Mesendoderm (in vitro differentiated cells): ENCODE results near the gene DNMT3A.

ENCODE experiments used
- DNase-seq: peaks from one replicate; pipeline ENCODE4 v3.0.0; 2013
- H2AK5ac ChIP-seq: 2 replicates; pipeline ENCODE4 v1.6.1; 2013; ENCODE audit warnings: low read length, inconsistent platforms
- H2BK120ac ChIP-seq: 2 replicates; pipeline ENCODE4 v1.6.1; 2013; ENCODE audit warnings: low read depth, mild to moderate bottlenecking, low read length, moderate library complexity, mixed read lengths
- H2BK15ac ChIP-seq: replicated peaks from 2 replicates; pipeline ENCODE4 v1.6.1; 2013; ENCODE audit warnings: low read depth, mild to moderate bottlenecking, moderate library complexity
- H2BK5ac ChIP-seq: 2 replicates; pipeline ENCODE4 v1.6.1; 2013; ENCODE audit warnings: low read length, inconsistent platforms
- H3K18ac ChIP-seq: 2 replicates; pipeline ENCODE4 v1.6.1; 2013; ENCODE audit warnings: mild to moderate bottlenecking, low read length, mixed read lengths
- H3K23ac ChIP-seq: one replicate; pipeline ENCODE4 v1.6.1; 2013; ENCODE audit warnings: low read length
- H3K27ac ChIP-seq: 2 replicates; pipeline ENCODE4 v1.5.1; 2013; ENCODE audit warnings: low read depth, mild to moderate bottlenecking, inconsistent platforms, low read length, moderate library complexity
- H3K27me3 ChIP-seq: 2 replicates; pipeline ENCODE4 v1.6.1; 2013; ENCODE audit warnings: low read length, control low read depth, mild to moderate bottlenecking, inconsistent platforms; ENCODE audit not compliant: insufficient read depth, poor library complexity
- H3K36me3 ChIP-seq: 2 replicates; pipeline ENCODE4 v1.6.1; 2013; ENCODE audit warnings: low read length, inconsistent platforms; ENCODE audit not compliant: control insufficient read depth, insufficient read depth
- H3K4ac ChIP-seq: one replicate; pipeline ENCODE4 v1.6.1; 2013; ENCODE audit warnings: low read depth, mild to moderate bottlenecking, low read length, moderate library complexity
- H3K4me1 ChIP-seq: 2 replicates; pipeline ENCODE4 v1.6.1; 2013; ENCODE audit warnings: low read depth, low read length, inconsistent platforms; ENCODE audit not compliant: control insufficient read depth
- H3K4me2 ChIP-seq: 2 replicates; pipeline ENCODE4 v1.6.1; 2013; ENCODE audit warnings: low read length
- H3K4me3 ChIP-seq: 2 replicates; pipeline ENCODE4 v1.5.1; 2013; ENCODE audit warnings: mild to moderate bottlenecking, low read length
- H3K56ac ChIP-seq: one replicate; pipeline ENCODE4 v1.6.1; 2013; ENCODE audit warnings: low read length
- H3K79me1 ChIP-seq: 2 replicates; pipeline ENCODE4 v1.6.1; 2013; ENCODE audit warnings: low read length, inconsistent platforms
- H3K79me2 ChIP-seq: 2 replicates; pipeline ENCODE4 v1.6.1; 2013; ENCODE audit warnings: mild to moderate bottlenecking, low read length; ENCODE audit not compliant: control insufficient read depth, insufficient read depth
- H3K9ac ChIP-seq: 2 replicates; pipeline ENCODE4 v1.6.1; 2013; ENCODE audit warnings: low read length, inconsistent platforms
- H4K5ac ChIP-seq: one replicate; pipeline ENCODE4 v1.6.1; 2013; ENCODE audit warnings: low read length
- H4K8ac ChIP-seq: one replicate; pipeline ENCODE4 v1.6.1; 2013; ENCODE audit warnings: low read depth, mild to moderate bottlenecking, control low read depth, low read length, moderate library complexity
- WGBS: extraction: QIAGEN DNeasy Blood & Tissue Kit; methylation state at CpG from one replicate; pipeline ENCODE4 v1.1.7; 2013; ENCODE audit warnings: low lambda C conversion rate, missing lambda C conversion rate; ENCODE audit not compliant: insufficient coverage; ENCODE audit errors: extremely low coverage; 5-methylcytosine and 5-hydroxymethylcytosine counted together

Gene DNMT3A

GRCh38 chr2:25324251-25324650 is 17.5 kb downstream of the DNMT3A start:
- H4K5ac ChIP-seq: no peak overlapping the region
- no peak overlapping the region for H2BK120ac ChIP-seq
- no peaks in the 10 kb centered on the region for H3K79me2 ChIP-seq
- no peaks in the 10 kb centered on the region for H3K79me1 ChIP-seq
- H2BK15ac ChIP-seq: no peak overlapping the region
- no peaks in the 10 kb centered on the region for H3K36me3 ChIP-seq
- H3K4me3 ChIP-seq: no peak overlapping the region
- H3K23ac ChIP-seq: no peak overlapping the region
- no peak for DNase-seq
- no peak overlapping the region for H3K4me2 ChIP-seq
- no peak overlapping the region for H2BK5ac ChIP-seq
- no peak overlapping the region for H3K18ac ChIP-seq
- H3K27me3 ChIP-seq: no peaks in the 10 kb centered on the region
- no peaks in the 10 kb centered on the region for H3K4me1 ChIP-seq
- H3K27ac ChIP-seq: no peak overlapping the region
- no peak overlapping the region for H3K56ac ChIP-seq
- no CpG with 5 or more reads among the region's 4 CpGs for WGBS
- no peak overlapping the region for H2AK5ac ChIP-seq
- H3K4ac ChIP-seq: no peak overlapping the region
- no peak overlapping the region for H4K8ac ChIP-seq
- no peak overlapping the region for H3K9ac ChIP-seq

- H3K79me2 ChIP-seq: no peaks in the 10 kb centered on the region
- no peak overlapping the region for H3K23ac ChIP-seq
- no peak for DNase-seq
- H3K27ac ChIP-seq: no peak overlapping the region
- H4K8ac ChIP-seq: no peak overlapping the region
- no peak overlapping the region for H2BK5ac ChIP-seq
- H3K4ac ChIP-seq: no peak overlapping the region
- no peak overlapping the region for H2BK15ac ChIP-seq
- H3K18ac ChIP-seq: no peak overlapping the region
- no peaks in the 10 kb centered on the region for H3K4me1 ChIP-seq
- no peak overlapping the region for H2AK5ac ChIP-seq
- no peak overlapping the region for H3K56ac ChIP-seq
- H3K4me3 ChIP-seq: no peak overlapping the region
- H3K36me3 ChIP-seq: no peaks in the 10 kb centered on the region
- no peaks in the 10 kb centered on the region for H3K79me1 ChIP-seq
- H4K5ac ChIP-seq: no peak overlapping the region
- no peak overlapping the region for H3K4me2 ChIP-seq
- H2BK120ac ChIP-seq: no peak overlapping the region
- WGBS: no CpG with 5 or more reads among the region's 8 CpGs
- no peaks in the 10 kb centered on the region for H3K27me3 ChIP-seq
- no peak overlapping the region for H3K9ac ChIP-seq
These were observed 18.0 kb downstream of the DNMT3A start for GRCh38 chr2:25323610-25324189.

- Histone ChIP-seq H3K4me3 (no peak overlapping the region), H2BK120ac (no peak overlapping the region), H3K23ac (no peak overlapping the region), H3K4me1 (no peaks in the 10 kb centered on the region), H2BK15ac (no peak overlapping the region), H3K79me1 (no peaks in the 10 kb centered on the region), H2AK5ac (no peak overlapping the region), H4K5ac (no peak overlapping the region), H4K8ac (no peak overlapping the region), H3K4me2 (no peak overlapping the region), H3K9ac (no peak overlapping the region), H3K27ac (no peak overlapping the region), H2BK5ac (no peak overlapping the region), H3K18ac (no peak overlapping the region), H3K79me2 (no peaks in the 10 kb centered on the region), H3K56ac (no peak overlapping the region), H3K36me3 (no peaks in the 10 kb centered on the region), H3K27me3 (no peaks in the 10 kb centered on the region), H3K4ac (no peak overlapping the region)
- no CpG with 5 or more reads among the region's 13 CpGs for WGBS
- DNase-seq: peak; percentile 88
These were observed 18.6 kb downstream of the DNMT3A start for GRCh38 chr2:25323042-25323514.

GRCh38 chr2:25322312-25322711 is 19.4 kb downstream of the DNMT3A start:
- no peaks in the 10 kb centered on the region for H3K36me3 ChIP-seq
- no peaks in the 10 kb centered on the region for H3K4me1 ChIP-seq
- H2AK5ac ChIP-seq: no peak overlapping the region
- H3K56ac ChIP-seq: no peak overlapping the region
- no CpG with 5 or more reads among the region's 9 CpGs for whole genome bisulfite sequencing
- H2BK5ac ChIP-seq: no peak overlapping the region
- no peak overlapping the region for H3K4me2 ChIP-seq
- H4K5ac ChIP-seq: no peak overlapping the region
- no peaks in the 10 kb centered on the region for H3K79me2 ChIP-seq
- H3K27ac ChIP-seq: no peak overlapping the region
- H3K4me3 ChIP-seq: no peak overlapping the region
- no peak overlapping the region for H3K9ac ChIP-seq
- H2BK120ac ChIP-seq: no peak overlapping the region
- H3K4ac ChIP-seq: no peak overlapping the region
- H3K18ac ChIP-seq: no peak overlapping the region
- H3K79me1 ChIP-seq: no peaks in the 10 kb centered on the region
- DNase-seq: no peak
- no peak overlapping the region for H4K8ac ChIP-seq
- H3K23ac ChIP-seq: no peak overlapping the region
- no peaks in the 10 kb centered on the region for H3K27me3 ChIP-seq
- H2BK15ac ChIP-seq: no peak overlapping the region

- H2AK5ac ChIP-seq: no peak overlapping the region
- H3K36me3 ChIP-seq: no peaks in the 10 kb centered on the region
- H3K56ac ChIP-seq: no peak overlapping the region
- H3K4me2 ChIP-seq: no peak overlapping the region
- H3K79me2 ChIP-seq: no peaks in the 10 kb centered on the region
- no peak overlapping the region for H2BK5ac ChIP-seq
- peaks cover 1% of the 10 kb centered on the region for H3K4me1 ChIP-seq
- no peak overlapping the region for H2BK120ac ChIP-seq
- no peak overlapping the region for H4K8ac ChIP-seq
- no peak overlapping the region for H3K27ac ChIP-seq
- no peaks in the 10 kb centered on the region for H3K79me1 ChIP-seq
- H3K23ac ChIP-seq: no peak overlapping the region
- no peak overlapping the region for H4K5ac ChIP-seq
- no peaks in the 10 kb centered on the region for H3K27me3 ChIP-seq
- DNase-seq: no peak
- no CpG with 5 or more reads among the region's 3 CpGs for WGBS
- no peak overlapping the region for H3K9ac ChIP-seq
- H3K4ac ChIP-seq: no peak overlapping the region
- H3K4me3 ChIP-seq: no peak overlapping the region
- H3K18ac ChIP-seq: no peak overlapping the region
- H2BK15ac ChIP-seq: no peak overlapping the region
These were observed 21.6 kb downstream of the DNMT3A start for GRCh38 chr2:25320077-25320476.

GRCh38 chr2:25316101-25316500 is 25.6 kb downstream of the DNMT3A start:
- no peak overlapping the region for H2BK15ac ChIP-seq
- H3K18ac ChIP-seq: no peak overlapping the region
- H3K9ac ChIP-seq: no peak overlapping the region
- H3K36me3 ChIP-seq: no peaks in the 10 kb centered on the region
- H2BK5ac ChIP-seq: no peak overlapping the region
- no peak for DNase-seq
- H3K4me2 ChIP-seq: no peak overlapping the region
- H4K8ac ChIP-seq: no peak overlapping the region
- H3K79me2 ChIP-seq: no peaks in the 10 kb centered on the region
- H2AK5ac ChIP-seq: no peak overlapping the region
- no peak overlapping the region for H3K23ac ChIP-seq
- no peaks in the 10 kb centered on the region for H3K27me3 ChIP-seq
- no peak overlapping the region for H2BK120ac ChIP-seq
- WGBS: no CpG with 5 or more reads among the region's 8 CpGs
- H3K27ac ChIP-seq: no peak overlapping the region
- H3K4ac ChIP-seq: no peak overlapping the region
- no peaks in the 10 kb centered on the region for H3K79me1 ChIP-seq
- H3K56ac ChIP-seq: no peak overlapping the region
- peaks cover 18% of the 10 kb centered on the region for H3K4me1 ChIP-seq
- no peak overlapping the region for H4K5ac ChIP-seq
- H3K4me3 ChIP-seq: no peak overlapping the region
